ENCODE measurements around the gene STK39.

Gene STK39

GRCh38 chr2:167981945-167982344 is 265.4 kb downstream of the STK39 start:
- FAIRE-seq: no peak

- no peak for FAIRE-seq
Observed at GRCh38 chr2:167980439-167980838, 267.0 kb downstream of the STK39 start.

GRCh38 chr2:167972746-167973145 is 274.6 kb downstream of the STK39 start:
- FAIRE-seq: no peak

DNA sequence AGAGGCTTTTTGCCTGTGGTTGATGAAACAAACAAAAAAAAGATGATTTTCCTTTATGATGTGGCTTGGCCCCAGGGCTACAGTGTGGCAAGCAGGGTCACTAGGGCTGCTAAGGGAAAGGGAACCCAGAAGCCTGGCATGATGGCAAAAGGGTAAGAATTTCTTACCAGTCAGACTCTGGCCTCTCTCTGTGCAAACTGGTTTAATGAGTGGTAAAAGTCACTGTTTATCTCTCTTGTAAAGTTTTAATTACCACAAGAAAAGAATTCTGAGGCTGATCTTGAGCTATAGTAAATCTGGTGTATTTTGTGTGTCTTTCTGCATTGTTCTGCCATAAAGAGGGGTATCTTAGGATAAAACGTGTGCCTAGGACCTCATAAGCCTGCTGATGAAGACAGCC is 275.4 kb downstream of the STK39 start:
- FAIRE-seq: no peak

- no peak for FAIRE-seq
Observed at GRCh38 chr2:167966937-167967913, 280.2 kb downstream of the STK39 start.

DNA sequence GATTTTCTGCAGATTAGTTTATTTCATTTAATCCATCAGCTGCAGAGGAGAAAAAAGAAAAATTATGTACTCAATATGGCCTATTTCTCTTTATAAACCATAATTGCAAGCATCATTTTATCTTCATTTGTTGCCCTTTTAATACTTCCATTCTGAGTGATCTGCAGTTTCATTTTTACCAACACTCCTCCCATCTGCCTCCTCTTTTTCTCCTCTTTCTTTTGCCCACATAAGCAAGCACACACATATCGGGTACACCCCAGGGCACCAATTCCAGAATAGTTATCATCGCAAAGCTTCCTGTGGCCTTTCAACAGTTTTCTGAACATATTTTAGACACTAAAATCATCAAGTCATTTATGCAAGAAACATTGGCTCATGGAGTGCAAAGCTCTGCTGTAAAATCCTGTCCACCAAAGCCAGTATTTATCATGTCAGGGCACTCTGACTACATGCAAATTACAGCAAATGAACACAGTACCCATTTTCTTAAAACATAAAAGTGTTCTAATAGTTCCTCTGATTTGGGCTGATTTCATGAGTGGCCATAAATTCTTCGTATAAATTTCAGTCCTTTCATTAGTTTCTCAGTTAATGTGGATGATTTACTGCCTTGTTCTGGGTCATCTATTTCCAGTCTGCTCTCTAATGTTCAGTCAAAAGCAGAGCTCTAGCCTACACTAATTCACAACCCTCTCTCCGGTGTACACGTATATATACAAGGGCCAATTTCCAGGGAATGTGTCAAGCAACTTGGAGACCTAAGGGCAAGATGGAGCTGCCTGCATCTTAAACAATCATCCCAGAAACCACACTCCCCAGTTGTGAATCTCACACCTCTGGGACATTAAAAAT is 281.3 kb downstream of the STK39 start:
- no peak for FAIRE-seq

GRCh38 chr2:167964650-167965413 is 282.6 kb downstream of the STK39 start:
- no peak for FAIRE-seq

GRCh38 chr2:167963899-167964649 is 283.3 kb downstream of the STK39 start:
- no peak for FAIRE-seq

DNA sequence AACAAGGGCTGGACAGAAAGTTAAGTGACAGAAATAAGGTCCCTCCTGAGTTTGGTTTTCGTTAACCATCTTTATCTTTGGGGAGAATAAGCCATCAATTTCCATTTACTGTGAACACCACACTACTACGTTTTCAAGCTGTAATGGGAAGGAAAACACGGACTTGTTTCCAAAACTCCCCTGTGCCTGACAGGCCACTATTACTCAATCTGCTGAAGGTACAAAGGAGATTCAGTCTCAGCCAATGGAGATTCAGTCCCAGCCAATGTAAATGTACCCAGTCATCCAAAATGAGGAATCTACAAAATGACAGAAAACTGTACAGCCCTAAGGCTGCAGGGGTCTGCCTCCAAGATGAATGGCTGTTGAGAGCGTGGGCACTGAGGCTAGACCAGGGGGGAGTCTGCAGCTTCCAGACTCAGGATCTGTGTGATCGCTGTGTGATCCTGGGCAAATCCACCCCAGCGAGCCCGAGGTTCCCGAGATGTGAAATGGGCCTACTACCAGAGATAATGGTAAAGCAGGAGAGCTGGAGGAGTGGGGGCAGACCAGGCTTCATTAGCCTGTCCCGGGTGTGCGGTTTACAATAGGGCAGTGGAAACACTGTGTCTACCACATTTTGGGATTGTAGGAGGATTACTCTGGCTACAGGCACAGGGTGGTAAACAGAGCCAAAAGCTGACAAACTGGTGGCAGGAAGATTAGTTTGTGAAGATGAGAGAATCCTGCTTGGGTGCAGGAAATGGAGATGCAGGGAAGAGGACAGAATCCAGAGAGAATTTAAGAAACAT is 284.8 kb downstream of the STK39 start:
- FAIRE-seq: no peak

DNA sequence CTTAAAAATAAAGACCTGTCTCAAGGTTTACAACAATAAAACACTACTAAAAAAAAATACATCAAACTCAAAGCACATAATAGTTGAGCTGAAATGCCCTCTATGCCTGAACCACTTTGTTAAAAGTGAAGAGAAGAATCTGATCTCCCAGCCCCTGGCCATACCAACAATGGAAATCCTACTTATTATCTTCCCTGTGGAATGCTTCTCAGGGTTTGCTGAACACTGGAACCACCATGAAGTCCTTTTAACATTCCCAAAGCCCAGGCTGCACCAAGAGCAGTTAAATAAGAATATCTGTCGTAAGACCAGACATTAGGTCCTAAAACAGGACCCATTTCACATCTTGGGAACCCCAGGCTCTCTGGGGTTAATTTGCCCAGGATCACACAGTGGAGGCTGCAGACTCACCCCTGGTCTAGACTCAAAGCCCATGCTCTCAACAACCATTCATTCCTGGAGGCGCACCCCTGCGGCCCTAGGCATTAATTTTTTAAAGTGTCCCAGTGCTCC is 285.8 kb downstream of the STK39 start:
- no peak for FAIRE-seq

GRCh38 chr2:167960089-167960747 is 287.2 kb downstream of the STK39 start:
- FAIRE-seq: no peak

- FAIRE-seq: no peak
Observed at GRCh38 chr2:167957662-167958061, 289.7 kb downstream of the STK39 start.

DNA sequence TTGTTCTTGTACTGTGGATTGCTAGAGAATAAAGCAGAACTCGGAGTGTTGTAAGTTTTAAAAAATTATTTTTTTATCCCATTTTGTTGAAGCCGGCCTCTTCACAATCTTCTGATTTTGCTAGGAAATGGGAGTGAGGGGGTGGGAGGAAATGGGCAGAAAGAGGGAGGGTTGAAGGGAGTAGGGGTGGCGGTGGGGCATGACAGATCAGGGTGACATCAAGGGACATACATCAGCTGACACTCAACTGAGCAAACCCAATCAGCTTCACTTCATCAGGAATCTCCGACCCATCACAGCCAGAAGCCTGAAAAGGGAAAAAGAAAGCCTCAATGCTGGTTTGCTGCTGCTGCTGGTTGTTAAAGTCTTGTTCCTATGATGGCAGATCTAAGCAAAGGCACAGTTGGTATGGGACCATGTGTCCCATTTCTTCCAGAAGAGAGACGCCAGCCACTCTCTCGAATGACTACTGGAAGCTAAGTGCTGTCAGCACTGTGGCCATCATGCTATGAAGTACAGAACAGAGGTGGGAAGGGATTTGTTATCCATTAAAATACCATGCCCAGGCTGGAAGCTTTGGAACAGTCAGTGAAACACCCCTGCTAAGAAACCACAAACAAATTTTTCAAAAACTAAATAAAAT is 292.0 kb downstream of the STK39 start:
- FAIRE-seq: no peak

- FAIRE-seq: no peak
Observed at GRCh38 chr2:167954495-167954894, 292.9 kb downstream of the STK39 start.

DNA sequence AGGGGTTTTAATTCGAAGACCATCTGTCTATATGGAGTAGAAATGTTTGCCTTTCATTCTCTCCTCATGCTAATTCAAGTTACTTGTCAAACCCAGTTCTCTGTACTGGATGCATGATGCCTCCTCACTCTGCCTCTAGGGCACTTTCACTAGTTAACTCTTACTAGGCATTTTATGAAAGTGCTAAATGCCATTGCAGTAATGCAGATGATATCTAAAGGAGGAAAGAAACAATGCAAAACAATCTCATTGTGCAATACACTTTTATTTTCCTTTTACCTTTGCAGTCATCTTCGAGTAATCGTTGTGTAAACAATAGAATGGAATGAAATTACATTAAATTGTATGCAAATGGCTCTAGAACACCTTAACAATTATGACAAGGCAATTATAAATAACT is 293.6 kb downstream of the STK39 start:
- FAIRE-seq: no peak

DNA sequence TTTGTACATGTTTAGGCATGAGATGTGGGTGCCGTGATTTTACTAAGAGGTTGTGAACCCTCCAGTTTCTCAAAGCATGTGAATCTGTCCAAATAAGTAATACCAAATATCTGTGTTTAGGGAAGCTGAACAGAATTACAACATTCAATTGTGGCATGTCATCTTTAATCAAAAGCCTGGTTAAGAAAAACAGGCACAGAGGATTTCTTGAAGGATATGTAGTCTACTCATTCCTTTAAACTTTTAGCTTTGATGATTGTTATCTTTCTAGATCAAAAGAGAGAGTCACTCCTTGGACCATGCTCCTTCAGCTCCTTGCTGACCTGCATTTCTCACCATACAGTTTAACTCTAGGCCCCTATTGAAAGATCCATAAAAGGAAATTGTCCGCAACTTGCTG is 296.8 kb downstream of the STK39 start:
- FAIRE-seq: no peak

- FAIRE-seq: no peak
Observed at GRCh38 chr2:167946441-167946841, 301.0 kb downstream of the STK39 start.

- no peak for FAIRE-seq
Observed at GRCh38 chr2:167945660-167946368, 301.6 kb downstream of the STK39 start.

All from colon (tissue), 2 donors.